CD4-positive, alpha-beta T cell (primary cell): ENCODE data around the gene WDR45. TPM values are rescaled to one million over a fixed set of nuclear protein-coding genes. Genes with fewer than 3 reads are reported as not detected.

ENCODE experiments used
- ATAC-seq: fragments of 200-7000 bp; cut with Tn5 transposase; one replicate; pipeline ENCODE4 v1.10.0; 2022; ENCODE audit warnings: mild to moderate bottlenecking; ENCODE audit not compliant: poor library complexity
- CTCF ChIA-PET: fragments of 350-600 bp; sonication (Branson Sonifier 250); formaldehyde crosslinking; loops from one replicate; lab custom pipeline; 2021; ENCODE audit warnings: antibody characterized with exemption, inconsistent platforms; lab: Charles Lee
- POLR2A ChIA-PET: fragments of 350-600 bp; sonication (Branson Sonifier 250); formaldehyde crosslinking; loops from one replicate; lab custom pipeline; 2021; ENCODE audit warnings: antibody characterized with exemption, inconsistent platforms; lab: Charles Lee
- DNase-seq, 14 experiments: peaks; one replicate each; pipeline ENCODE4 v3.0.0-alpha.2; 2013 to 2020; ENCODE audit warnings: mixed read lengths in 2 of 14
- H3K27ac ChIP-seq, 2 donors: one replicate each; pipeline versions ENCODE4 v1.5.1 to v1.7.0; 2013; ENCODE audit warnings: low read length in 2 of 2, low read depth in 1 of 2, mild to moderate bottlenecking in 1 of 2
- H3K27me3 ChIP-seq, 2 experiments: 1 replicate in 1 of 2; 2 replicates in 1 of 2; pipeline versions ENCODE4 v1.6.1 to v1.7.0; 2013; ENCODE audit warnings: low read length in 2 of 2, control low read depth in 1 of 2, mild to moderate bottlenecking in 1 of 2, moderate library complexity in 1 of 2; ENCODE audit not compliant: insufficient read depth in 2 of 2, control insufficient read depth in 1 of 2
- H3K36me3 ChIP-seq: one replicate; pipeline ENCODE4 v1.6.1; 2013; ENCODE audit warnings: low read length, control low read depth; ENCODE audit not compliant: insufficient read depth
- H3K4me1 ChIP-seq: one replicate; pipeline ENCODE4 v1.6.1; 2013; ENCODE audit warnings: low read length, control low read depth; ENCODE audit not compliant: insufficient read depth
- H3K4me3 ChIP-seq: one replicate; pipeline ENCODE4 v1.5.1; 2013; ENCODE audit warnings: mild to moderate bottlenecking, low read length, moderate library complexity
- H3K9me3 ChIP-seq, 2 experiments: 1 replicate in 1 of 2; 2 replicates in 1 of 2; pipeline versions ENCODE4 v1.6.1 to v1.7.0; 2013; ENCODE audit warnings: low read length in 2 of 2, mild to moderate bottlenecking in 2 of 2, control low read depth in 1 of 2, moderate library complexity in 1 of 2; ENCODE audit not compliant: control insufficient read depth in 1 of 2, insufficient read depth in 1 of 2
- H3K27ac Mint-ChIP-seq: one replicate; pipeline ENCODE4 v1.8.0; 2020; ENCODE audit warnings: mixed read lengths
- H3K27me3 Mint-ChIP-seq: one replicate; pipeline ENCODE4 v1.8.0; 2021; ENCODE audit warnings: mixed read lengths
- H3K36me3 Mint-ChIP-seq: one replicate; pipeline ENCODE4 v1.8.0; 2021; ENCODE audit warnings: low read depth, mixed read lengths
- H3K4me1 Mint-ChIP-seq: one replicate; pipeline ENCODE4 v1.8.0; 2021; ENCODE audit warnings: low read depth, mixed read lengths
- H3K4me3 Mint-ChIP-seq: one replicate; pipeline ENCODE4 v1.8.0; 2020; ENCODE audit warnings: mild to moderate bottlenecking, mixed read lengths
- H3K9me3 Mint-ChIP-seq: one replicate; pipeline ENCODE4 v1.8.0; 2020; ENCODE audit warnings: mixed read lengths
- intact Hi-C, 2 experiments: fragments of 100-400 bp; cut with DNase I in 1 of 2; cut with micrococcal nuclease in 1 of 2; formaldehyde crosslinking; loops; one replicate each; pipeline versions ENCODE4 v1.15.1 to v1.9.0; 2023 to 2025; cut with DNase I, micrococcal nuclease
- total RNA-seq, 174 experiments: library from RNA in 2 of 174; stranded (reverse) in 2 of 174; gene quantifications; one replicate each; pipeline ENCODE4 v1.2.3 and lab custom pipeline; 2021 to 2026
- TF ChIP-seq, protein P1 (sequence below): fragments of 200-600 bp; IDR thresholded peaks from one replicate; pipeline ENCODE4 v1.8.0; 2022; ENCODE audit warnings: antibody characterized with exemption, mild to moderate bottlenecking

WDR45 gene
- total RNA-seq, 2 experiments from 2014 or later = 74.8 to 78.7 TPM

DNA sequence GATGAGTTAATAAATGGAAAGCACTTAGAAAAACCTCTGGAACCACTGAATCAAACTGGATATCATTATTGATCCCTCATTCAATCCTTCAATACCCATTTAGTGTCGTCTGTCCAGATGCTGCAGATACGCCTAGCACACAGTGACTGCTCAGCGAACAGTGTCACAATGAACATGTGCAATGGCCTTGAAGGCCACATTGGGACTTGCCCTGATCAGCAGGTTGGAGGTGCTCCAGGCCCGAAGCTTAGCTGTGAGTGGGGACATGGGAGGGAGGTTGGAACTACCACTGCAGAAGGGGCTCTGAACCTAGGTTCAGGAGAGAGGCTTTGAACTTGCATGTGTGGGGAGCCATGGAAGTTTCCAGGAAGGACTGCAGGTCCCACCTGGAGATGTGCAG lies 26.6 kb upstream of the WDR45 start:
- TF ChIP-seq, protein P1, sequence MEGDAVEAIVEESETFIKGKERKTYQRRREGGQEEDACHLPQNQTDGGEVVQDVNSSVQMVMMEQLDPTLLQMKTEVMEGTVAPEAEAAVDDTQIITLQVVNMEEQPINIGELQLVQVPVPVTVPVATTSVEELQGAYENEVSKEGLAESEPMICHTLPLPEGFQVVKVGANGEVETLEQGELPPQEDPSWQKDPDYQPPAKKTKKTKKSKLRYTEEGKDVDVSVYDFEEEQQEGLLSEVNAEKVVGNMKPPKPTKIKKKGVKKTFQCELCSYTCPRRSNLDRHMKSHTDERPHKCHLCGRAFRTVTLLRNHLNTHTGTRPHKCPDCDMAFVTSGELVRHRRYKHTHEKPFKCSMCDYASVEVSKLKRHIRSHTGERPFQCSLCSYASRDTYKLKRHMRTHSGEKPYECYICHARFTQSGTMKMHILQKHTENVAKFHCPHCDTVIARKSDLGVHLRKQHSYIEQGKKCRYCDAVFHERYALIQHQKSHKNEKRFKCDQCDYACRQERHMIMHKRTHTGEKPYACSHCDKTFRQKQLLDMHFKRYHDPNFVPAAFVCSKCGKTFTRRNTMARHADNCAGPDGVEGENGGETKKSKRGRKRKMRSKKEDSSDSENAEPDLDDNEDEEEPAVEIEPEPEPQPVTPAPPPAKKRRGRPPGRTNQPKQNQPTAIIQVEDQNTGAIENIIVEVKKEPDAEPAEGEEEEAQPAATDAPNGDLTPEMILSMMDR = no peak
- no peak for ATAC-seq
- H3K27ac ChIP-seq = no peak overlapping the region
- intact Hi-C loops = no loop called here
- Mint-ChIP-seq H3K4me3 (no peak overlapping the region), H3K27me3 (no peaks in the 10 kb centered on the region), H3K4me1 (peaks cover under 1% of the 10 kb centered on the region), H3K36me3 (peaks cover 21% of the 10 kb centered on the region), H3K27ac (no peak overlapping the region), H3K9me3 (no peaks in the 10 kb centered on the region)
- ChIA-PET POLR2A (no interaction called here), CTCF (interaction anchor here (1.3 kb wide), 1 partner anchor 60 kb away, joined by 3 read pairs; no protein-coding TSS in a partner anchor)
- no peaks in the 10 kb centered on the region for H3K9me3 ChIP-seq
- peaks cover 8% of the 10 kb centered on the region for H3K36me3 ChIP-seq
- no peak overlapping the region for H3K4me3 ChIP-seq
- DNase-seq = no peak
- no peaks in the 10 kb centered on the region for H3K27me3 ChIP-seq
- peaks cover 6% of the 10 kb centered on the region for H3K4me1 ChIP-seq

DNA sequence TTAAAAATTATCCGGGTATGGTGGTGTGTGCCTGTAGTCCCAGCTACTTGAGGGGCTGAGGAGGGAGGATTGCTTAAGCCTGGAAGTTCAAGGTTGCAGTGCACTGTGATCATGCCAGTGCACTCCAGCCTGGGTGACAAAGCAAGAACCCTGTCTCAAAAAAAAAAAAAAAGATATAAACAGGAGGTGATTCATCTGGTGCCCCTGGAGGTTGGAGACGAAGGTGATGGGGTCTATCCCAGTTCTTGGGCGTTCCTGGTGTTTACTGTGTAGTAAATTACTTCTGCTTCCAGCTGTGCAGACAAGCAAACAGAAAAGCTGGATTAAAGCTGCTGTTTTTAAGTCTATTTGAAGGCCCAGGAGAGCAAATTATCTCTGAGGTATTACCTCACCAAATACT lies 23.9 kb upstream of the WDR45 start:
- peaks cover 17% of the 10 kb centered on the region for H3K4me1 ChIP-seq
- intact Hi-C loops = loop anchor here in 1 of 2 experiments (2.0 kb wide), 1 partner anchor 19 kb away; the partner anchor contains the start of gene GPKOW
- no peak for DNase-seq

DNA sequence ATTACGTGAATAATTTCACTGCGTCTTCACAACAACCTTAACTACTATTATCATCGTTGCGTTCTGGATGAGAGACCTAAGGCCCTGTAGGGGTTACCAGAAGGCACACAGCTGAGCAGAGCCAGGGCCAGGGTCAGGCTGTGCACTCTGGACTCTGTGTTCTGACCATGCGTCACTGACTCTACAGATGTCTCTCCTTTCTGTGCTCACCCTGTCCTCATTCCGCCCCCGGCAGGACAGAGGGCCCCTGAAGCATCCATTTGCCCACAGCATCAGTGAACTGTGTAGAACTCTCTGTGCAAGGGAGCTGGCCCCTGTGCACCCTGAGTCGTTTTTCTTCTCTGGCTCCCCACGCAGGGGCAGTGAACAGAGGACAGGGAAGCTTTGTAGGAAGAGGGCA lies 22.5 kb upstream of the WDR45 start:
- no peaks in the 10 kb centered on the region for H3K27me3 Mint-ChIP-seq
- H3K9me3 Mint-ChIP-seq = no peaks in the 10 kb centered on the region
- peak overlapping the region; percentile 69 for H3K4me3 Mint-ChIP-seq
- Histone ChIP-seq H3K4me3 (no peak overlapping the region), H3K4me1 (peaks cover 17% of the 10 kb centered on the region), H3K9me3 (no peaks in the 10 kb centered on the region), H3K27ac (no peak overlapping the region), H3K27me3 (no peaks in the 10 kb centered on the region), H3K36me3 (no peaks in the 10 kb centered on the region)
- no peak overlapping the region for H3K27ac Mint-ChIP-seq
- peaks cover 11% of the 10 kb centered on the region for H3K4me1 Mint-ChIP-seq
- intact Hi-C loops = loop anchor here in 1 of 2 experiments (2.0 kb wide), 1 partner anchor 21 kb away; the partner anchor contains the start of gene GPKOW
- TF ChIP-seq, protein P1 = no peak
- no peak for DNase-seq
- H3K36me3 Mint-ChIP-seq = peaks cover 9% of the 10 kb centered on the region
- ChIA-PET CTCF (no interaction called here), POLR2A (no interaction called here)
- no peak for ATAC-seq

More for the DNA sequence above, 23.9 kb upstream of the WDR45 start:
- TF ChIP-seq, protein P1 = no peak
- Histone ChIP-seq H3K27ac (no peak overlapping the region), H3K9me3 (no peaks in the 10 kb centered on the region), H3K36me3 (no peaks in the 10 kb centered on the region), H3K27me3 (no peaks in the 10 kb centered on the region), H3K4me3 (no peak overlapping the region)
- Mint-ChIP-seq H3K4me3 (no peak overlapping the region), H3K9me3 (no peaks in the 10 kb centered on the region), H3K27ac (no peak overlapping the region), H3K36me3 (peaks cover 14% of the 10 kb centered on the region), H3K27me3 (no peaks in the 10 kb centered on the region), H3K4me1 (peaks cover 11% of the 10 kb centered on the region)
- POLR2A ChIA-PET = no interaction called here
- CTCF ChIA-PET = no interaction called here
- ATAC-seq = no peak
